ENCODE measurements around the gene MCM3AP.
"Not testable (repeated sequence)": the region's sequence is repeated elsewhere in the genome, so short reads cannot be mapped to it uniquely, and the experiment has no call there.

Gene MCM3AP

GRCh38 chr21:46205766-46206162, 79.6 kb downstream of the MCM3AP start:
- Histone ChIP-seq H3K27me3 (replicated peaks; ENCODE audit: control insufficient read depth, insufficient read depth, low read length, poor library complexity, severe bottlenecking) (no peaks in the 10 kb centered on the region), H3K4me1 (ENCODE audit: control insufficient read depth, insufficient read depth, low read length, poor library complexity, severe bottlenecking) (no peaks in the 10 kb centered on the region), H3K36me3 (ENCODE audit: control insufficient read depth, insufficient read depth, low read length) (peaks cover 34% of the 10 kb centered on the region), H3K9me3 (ENCODE audit: control insufficient read depth, low read length) (no peaks in the 10 kb centered on the region), H3K4me3 (ENCODE audit: insufficient read depth, low read depth, low read length, poor library complexity, severe bottlenecking) (no peak overlapping the region), H3K27ac (ENCODE audit: insufficient read depth, low read length, poor library complexity, severe bottlenecking) (no peak overlapping the region)
- no peak for DNase-seq

GRCh38 chr21:46205166-46205565, 80.2 kb downstream of the MCM3AP start:
- Histone ChIP-seq H3K36me3 (ENCODE audit: control insufficient read depth, insufficient read depth, low read length) (peaks cover 28% of the 10 kb centered on the region), H3K4me1 (ENCODE audit: control insufficient read depth, insufficient read depth, low read length, poor library complexity, severe bottlenecking) (no peaks in the 10 kb centered on the region), H3K27me3 (replicated peaks; ENCODE audit: control insufficient read depth, insufficient read depth, low read length, poor library complexity, severe bottlenecking) (no peaks in the 10 kb centered on the region), H3K4me3 (ENCODE audit: insufficient read depth, low read depth, low read length, poor library complexity, severe bottlenecking) (no peak overlapping the region), H3K27ac (ENCODE audit: insufficient read depth, low read length, poor library complexity, severe bottlenecking) (no peak overlapping the region), H3K9me3 (ENCODE audit: control insufficient read depth, low read length) (no peaks in the 10 kb centered on the region)
- DNase-seq, result no peak

GRCh38 chr21:46203203-46203600, 82.2 kb downstream of the MCM3AP start:
- Histone ChIP-seq H3K27ac (ENCODE audit: insufficient read depth, low read length, poor library complexity, severe bottlenecking) (no peak overlapping the region), H3K9me3 (ENCODE audit: control insufficient read depth, low read length) (no peaks in the 10 kb centered on the region), H3K27me3 (replicated peaks; ENCODE audit: control insufficient read depth, insufficient read depth, low read length, poor library complexity, severe bottlenecking) (no peaks in the 10 kb centered on the region), H3K36me3 (ENCODE audit: control insufficient read depth, insufficient read depth, low read length) (peaks cover 27% of the 10 kb centered on the region), H3K4me1 (ENCODE audit: control insufficient read depth, insufficient read depth, low read length, poor library complexity, severe bottlenecking) (no peaks in the 10 kb centered on the region), H3K4me3 (ENCODE audit: insufficient read depth, low read depth, low read length, poor library complexity, severe bottlenecking) (no peak overlapping the region)
- DNase-seq, result no peak

GRCh38 chr21:46202592-46203202, 82.7 kb downstream of the MCM3AP start:
- no peak overlapping the region for H3K27ac ChIP-seq (ENCODE audit: insufficient read depth, low read length, poor library complexity, severe bottlenecking)
- no peaks in the 10 kb centered on the region for H3K9me3 ChIP-seq (ENCODE audit: control insufficient read depth, low read length)
- H3K4me1 ChIP-seq (ENCODE audit: control insufficient read depth, insufficient read depth, low read length, poor library complexity, severe bottlenecking), result no peaks in the 10 kb centered on the region
- H3K4me3 ChIP-seq (ENCODE audit: insufficient read depth, low read depth, low read length, poor library complexity, severe bottlenecking), result no peak overlapping the region
- H3K27me3 ChIP-seq (replicated peaks; ENCODE audit: control insufficient read depth, insufficient read depth, low read length, poor library complexity, severe bottlenecking), result no peaks in the 10 kb centered on the region
- no peak for DNase-seq
- peaks cover 25% of the 10 kb centered on the region for H3K36me3 ChIP-seq (ENCODE audit: control insufficient read depth, insufficient read depth, low read length)

GRCh38 chr21:46200877-46201803, 84.3 kb downstream of the MCM3AP start:
- H3K27me3 ChIP-seq (replicated peaks; ENCODE audit: control insufficient read depth, insufficient read depth, low read length, poor library complexity, severe bottlenecking); H3K4me3 ChIP-seq (ENCODE audit: insufficient read depth, low read depth, low read length, poor library complexity, severe bottlenecking); DNase-seq; H3K4me1 ChIP-seq (ENCODE audit: control insufficient read depth, insufficient read depth, low read length, poor library complexity, severe bottlenecking); H3K9me3 ChIP-seq (ENCODE audit: control insufficient read depth, low read length); H3K27ac ChIP-seq (ENCODE audit: insufficient read depth, low read length, poor library complexity, severe bottlenecking): not testable (repeated sequence)
- H3K36me3 ChIP-seq (ENCODE audit: control insufficient read depth, insufficient read depth, low read length), result peaks cover 16% of the 10 kb centered on the region

- no peaks in the 10 kb centered on the region for H3K9me3 ChIP-seq (ENCODE audit: control insufficient read depth, low read length)
- H3K36me3 ChIP-seq (ENCODE audit: control insufficient read depth, insufficient read depth, low read length), result peaks cover 20% of the 10 kb centered on the region
- H3K4me3 ChIP-seq (ENCODE audit: insufficient read depth, low read depth, low read length, poor library complexity, severe bottlenecking), result no peak overlapping the region
- H3K4me1 ChIP-seq (ENCODE audit: control insufficient read depth, insufficient read depth, low read length, poor library complexity, severe bottlenecking), result no peaks in the 10 kb centered on the region
- H3K27me3 ChIP-seq (replicated peaks; ENCODE audit: control insufficient read depth, insufficient read depth, low read length, poor library complexity, severe bottlenecking), result no peaks in the 10 kb centered on the region
- no peak overlapping the region for H3K27ac ChIP-seq (ENCODE audit: insufficient read depth, low read length, poor library complexity, severe bottlenecking)
- no peak for DNase-seq
These were observed 85.7 kb downstream of the MCM3AP start for GRCh38 chr21:46199436-46200373.

- DNase-seq, result no peak
- H3K27ac ChIP-seq (ENCODE audit: insufficient read depth, low read length, poor library complexity, severe bottlenecking), result no peak overlapping the region
- no peaks in the 10 kb centered on the region for H3K4me1 ChIP-seq (ENCODE audit: control insufficient read depth, insufficient read depth, low read length, poor library complexity, severe bottlenecking)
- no peaks in the 10 kb centered on the region for H3K27me3 ChIP-seq (replicated peaks; ENCODE audit: control insufficient read depth, insufficient read depth, low read length, poor library complexity, severe bottlenecking)
- H3K4me3 ChIP-seq (ENCODE audit: insufficient read depth, low read depth, low read length, poor library complexity, severe bottlenecking), result no peak overlapping the region
- peaks cover 32% of the 10 kb centered on the region for H3K36me3 ChIP-seq (ENCODE audit: control insufficient read depth, insufficient read depth, low read length)
- H3K9me3 ChIP-seq (ENCODE audit: control insufficient read depth, low read length), result no peaks in the 10 kb centered on the region
These were observed 88.7 kb downstream of the MCM3AP start for GRCh38 chr21:46196733-46197132.

- no peaks in the 10 kb centered on the region for H3K9me3 ChIP-seq (ENCODE audit: control insufficient read depth, low read length)
- H3K27ac ChIP-seq (ENCODE audit: insufficient read depth, low read length, poor library complexity, severe bottlenecking), result no peak overlapping the region
- H3K27me3 ChIP-seq (replicated peaks; ENCODE audit: control insufficient read depth, insufficient read depth, low read length, poor library complexity, severe bottlenecking), result no peaks in the 10 kb centered on the region
- H3K4me1 ChIP-seq (ENCODE audit: control insufficient read depth, insufficient read depth, low read length, poor library complexity, severe bottlenecking), result no peaks in the 10 kb centered on the region
- no peak for DNase-seq
- H3K36me3 ChIP-seq (ENCODE audit: control insufficient read depth, insufficient read depth, low read length), result peaks cover 32% of the 10 kb centered on the region
- H3K4me3 ChIP-seq (ENCODE audit: insufficient read depth, low read depth, low read length, poor library complexity, severe bottlenecking), result no peak overlapping the region
These were observed 89.7 kb downstream of the MCM3AP start for GRCh38 chr21:46195595-46196195.

- DNase-seq, result no peak
These were observed 90.8 kb downstream of the MCM3AP start for GRCh38 chr21:46194374-46195334.

More at GRCh38 chr21:46194374-46195334, 90.8 kb downstream of the MCM3AP start:
- H3K36me3 ChIP-seq (ENCODE audit: control insufficient read depth, insufficient read depth, low read length), result peaks cover 27% of the 10 kb centered on the region
- no peak overlapping the region for H3K27ac ChIP-seq (ENCODE audit: insufficient read depth, low read length, poor library complexity, severe bottlenecking)
- H3K27me3 ChIP-seq (replicated peaks; ENCODE audit: control insufficient read depth, insufficient read depth, low read length, poor library complexity, severe bottlenecking), result no peaks in the 10 kb centered on the region
- no peaks in the 10 kb centered on the region for H3K4me1 ChIP-seq (ENCODE audit: control insufficient read depth, insufficient read depth, low read length, poor library complexity, severe bottlenecking)
- no peak overlapping the region for H3K4me3 ChIP-seq (ENCODE audit: insufficient read depth, low read depth, low read length, poor library complexity, severe bottlenecking)
- H3K9me3 ChIP-seq (ENCODE audit: control insufficient read depth, low read length), result no peaks in the 10 kb centered on the region

All from effector memory CD4-positive, alpha-beta T cell (primary cell).